GM23338 (cell line): Measurements from ENCODE around the gene RAN. TPM values are rescaled to one million over a fixed set of nuclear protein-coding genes. Genes with fewer than 3 reads are reported as not detected.

Source experiments
- CTCF ChIP-seq, 2 experiments: fragments of 200-600 bp in 1 of 2; sonication (generic) in 1 of 2; conservative IDR thresholded peaks; 2 replicates each; pipeline versions ENCODE4 v1.5.1 to v1.6.1; 2016 to 2017; ENCODE audit warnings: antibody characterized with exemption in 2 of 2, low read depth in 2 of 2, mild to moderate bottlenecking in 2 of 2, moderate library complexity in 1 of 2
- EZH2 ChIP-seq: fragments of 200-600 bp; sonication (generic); IDR thresholded peaks from one replicate; pipeline ENCODE4 v1.8.0; 2017; ENCODE audit warnings: antibody characterized with exemption, mild to moderate bottlenecking, low read depth; ENCODE audit not compliant: unreplicated experiment
- EZH2phosphoT487 ChIP-seq: fragments of 200-600 bp; sonication (generic); IDR thresholded peaks from one replicate; pipeline ENCODE4 v1.8.1; 2018; ENCODE audit warnings: antibody characterized with exemption; ENCODE audit not compliant: unreplicated experiment
- JUNB ChIP-seq: IDR thresholded peaks from one replicate; pipeline ENCODE4 v1.6.1; 2016; ENCODE audit warnings: antibody characterized with exemption; ENCODE audit not compliant: unreplicated experiment
- POLR2AphosphoS5 ChIP-seq: IDR thresholded peaks from 2 replicates; pipeline ENCODE4 v1.6.1; 2016; ENCODE audit warnings: antibody characterized with exemption, low read depth
- ZNF114 ChIP-seq: fragments of 250-450 bp; sonication (Bioruptor Pico); IDR thresholded peaks from 2 replicates; pipeline ENCODE4 v1.5.0; 2020; ENCODE audit warnings: mild to moderate bottlenecking, moderate library complexity
- ZNF331 ChIP-seq: fragments of 250-450 bp; sonication (Bioruptor Pico); IDR thresholded peaks from 2 replicates; pipeline ENCODE4 v1.5.0; 2020; ENCODE audit warnings: low read depth, mild to moderate bottlenecking, moderate library complexity
- ZNF462 ChIP-seq: fragments of 250-450 bp; sonication (Bioruptor Pico); IDR thresholded peaks from 2 replicates; pipeline ENCODE4 v1.5.0; 2020; ENCODE audit warnings: mild to moderate bottlenecking, moderate library complexity
- polyA plus RNA-seq: library from polyadenylated mRNA; unstranded; fragments of >200 nt; fragmentation: Nextera tagmentation; extraction: Ambion mirVana; gene quantifications from 2 replicates; pipeline ENCODE4 v1.2.1, GENCODE V29; 2016
- total RNA-seq: library from RNA; depleted of rRNA; stranded (reverse); fragments of >200 nt; shearing (Covaris generic); gene quantifications from 2 replicates; pipeline ENCODE4 v1.2.3, GENCODE V29; 2014

Gene RAN
- total and polyA plus RNA-seq, 2 experiments from 2014 or later = 976 to 2,289 TPM

GRCh38 chr12:130868412-130868811 lies 3.5 kb upstream of the RAN start (continued):
- TF ChIP-seq ZNF462 (CRISPR knock-in tag) (no peak), CTCF (conservative IDR thresholded peaks at IDR 0.05; ENCODE audit: low read depth in 2 of 2) (no peak), EZH2phosphoT487 (no peak), EZH2 (no peak), ZNF114 (CRISPR knock-in tag) (no peak), POLR2AphosphoS5 (no peak), JUNB (no peak), ZNF331 (no peak)
